Measurements from ENCODE around the gene COG5.

- no peak for TF ChIP-seq CTCF (IDR thresholded peaks at IDR 0.05)
- no peak for TF ChIP-seq POLR2A (IDR thresholded peaks at IDR 0.05)
Observed at GRCh38 chr7:107233981-107234380, 329.7 kb downstream of the COG5 start.

Measured in adrenal gland (tissue), 5 donors.